ENCODE results near the gene NHLH2. TPM values are rescaled to one million over a fixed set of nuclear protein-coding genes. Genes with fewer than 3 reads are reported as not detected.

Gene NHLH2
- total and polyA plus RNA-seq, 8 donors, result 0.03 to 0.12 (median 0.06) TPM; not detected in 5

DNA sequence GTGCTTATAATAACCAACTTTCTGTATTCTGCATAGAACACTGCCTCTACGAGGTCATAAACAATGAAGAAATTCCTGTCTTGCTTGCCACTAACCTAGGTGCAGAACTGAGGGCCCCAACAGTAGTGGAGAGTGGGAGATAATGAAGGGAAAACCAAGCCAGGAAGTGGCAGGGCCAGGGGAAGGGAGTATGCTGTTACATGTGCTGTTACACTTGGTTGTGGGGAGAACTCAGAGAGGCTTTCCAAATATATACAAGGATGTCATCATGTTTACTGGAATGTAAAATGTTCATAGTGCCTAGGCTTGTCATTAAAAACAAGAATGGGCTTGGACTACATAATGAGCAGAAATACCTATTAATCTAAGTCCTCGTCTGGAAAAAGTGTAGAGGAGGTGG lies 31.1 kb downstream of the NHLH2 start:
- no peak for DNase-seq
- Histone ChIP-seq H3K27ac (no peak overlapping the region), H3K4me3 (no peak overlapping the region), H3K27me3 (no peaks in the 10 kb centered on the region), H3K9me3 (no peaks in the 10 kb centered on the region), H3K4me1 (peaks cover 5 to 13% (median 13%) of the 10 kb centered on the region in 3 donors), H3K36me3 (no peaks in the 10 kb centered on the region)
- WGBS, 2 donors, result 86 to 88% methylated on average over 2 of the region's 2 CpGs
- intact Hi-C loops (cut with DNase I), result loop anchor here in 2 of 3 donors (5.0 to 10.0 kb wide), 2 partner anchors 172 to 175 kb away; no protein-coding TSS in a partner anchor
- FAIRE-seq, result no peak
- no peak for ATAC-seq
- no peak for TF ChIP-seq CTCF (IDR thresholded peaks at IDR 0.05)

DNA sequence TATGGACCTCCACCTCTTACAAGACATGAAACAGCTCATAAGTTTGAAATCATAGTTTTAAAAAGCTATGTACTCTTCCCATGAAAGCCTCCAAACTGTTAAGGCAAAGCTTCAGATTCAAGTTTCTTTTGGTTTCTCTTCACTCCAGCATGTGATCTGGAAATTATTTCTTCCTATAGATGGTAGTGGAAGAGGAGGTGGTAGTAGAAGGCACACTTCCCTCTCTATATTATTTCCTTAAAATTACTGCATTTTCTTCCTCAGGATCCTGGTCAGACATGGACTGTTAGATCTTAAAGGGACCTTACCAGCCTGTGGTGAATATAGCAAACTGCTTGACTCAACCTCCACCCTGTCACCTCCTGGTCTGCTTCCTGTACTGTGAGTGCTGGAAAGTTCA lies 31.9 kb downstream of the NHLH2 start:
- ATAC-seq (no peak), FAIRE-seq (no peak), DNase-seq (no peak)
- intact Hi-C loops (cut with DNase I), result loop anchor here in 2 of 3 donors (5.0 to 10.0 kb wide), 2 partner anchors 173 to 176 kb away; no protein-coding TSS in a partner anchor
- Histone ChIP-seq H3K4me3 (no peak overlapping the region), H3K27me3 (no peaks in the 10 kb centered on the region), H3K36me3 (no peaks in the 10 kb centered on the region), H3K9me3 (no peaks in the 10 kb centered on the region), H3K4me1 (peaks cover 5 to 13% (median 13%) of the 10 kb centered on the region in 3 donors), H3K27ac (no peak overlapping the region)
- no peak for TF ChIP-seq CTCF (IDR thresholded peaks at IDR 0.05)

- H3K9me3 ChIP-seq, result no peaks in the 10 kb centered on the region
- intact Hi-C loops (cut with DNase I), result loop anchor here in 2 of 3 donors (5.0 to 10.0 kb wide), 2 partner anchors 175 to 177 kb away; no protein-coding TSS in a partner anchor
- FAIRE-seq (no peak), DNase-seq (peak in 3 of 6 donors; percentile 56 to 69 (median 67)), ATAC-seq (peak; percentile 47 to 83 (median 72))
- H3K27me3 ChIP-seq, result no peaks in the 10 kb centered on the region
- no peak overlapping the region for H3K4me3 ChIP-seq
- peaks cover 5 to 13% (median 13%) of the 10 kb centered on the region in 3 donors for H3K4me1 ChIP-seq
- no peak overlapping the region for H3K27ac ChIP-seq
- no peaks in the 10 kb centered on the region for H3K36me3 ChIP-seq
- 1 to 2% methylated on average over 2 of the region's 2 CpGs for WGBS, 2 donors
- peak; percentile 49 to 74 (median 64) for TF ChIP-seq CTCF (IDR thresholded peaks at IDR 0.05)
Measured at GRCh38 chr1:115807723-115808122, 33.2 kb downstream of the NHLH2 start.

GRCh38 chr1:115805597-115805996 lies 35.3 kb downstream of the NHLH2 start:
- DNase-seq (no peak), FAIRE-seq (no peak), ATAC-seq (no peak)
- Histone ChIP-seq H3K27ac (no peak overlapping the region), H3K9me3 (no peaks in the 10 kb centered on the region), H3K4me3 (no peak overlapping the region), H3K36me3 (no peaks in the 10 kb centered on the region), H3K4me1 (peaks cover 3 to 5% (median 5%) of the 10 kb centered on the region in 3 donors), H3K27me3 (no peaks in the 10 kb centered on the region)
- no peak for TF ChIP-seq CTCF (IDR thresholded peaks at IDR 0.05)
- intact Hi-C loops (cut with DNase I), result loop anchor here in 2 of 3 donors (5.0 to 10.0 kb wide), 2 partner anchors 177 to 179 kb away; no protein-coding TSS in a partner anchor
- 80 to 89% methylated on average over 1 of the region's 1 CpG for WGBS, 2 donors

GRCh38 chr1:115802416-115802815 lies 38.5 kb downstream of the NHLH2 start:
- 38 to 47% methylated on average over 2 of the region's 2 CpGs for WGBS, 2 donors
- FAIRE-seq (no peak), DNase-seq (no peak), ATAC-seq (no peak)
- Histone ChIP-seq H3K27me3 (no peaks in the 10 kb centered on the region), H3K4me3 (no peak overlapping the region), H3K27ac (no peak overlapping the region), H3K4me1 (no peaks in the 10 kb centered on the region), H3K9me3 (no peaks in the 10 kb centered on the region), H3K36me3 (no peaks in the 10 kb centered on the region)
- intact Hi-C loops (cut with DNase I), result loop anchor here in 1 of 3 donors (10.0 kb wide), 1 partner anchor 182 kb away; no protein-coding TSS in a partner anchor
- no peak for TF ChIP-seq CTCF (IDR thresholded peaks at IDR 0.05)
